EH (cell line): Measurements from ENCODE around the gene SLC24A3.

Experiments used
- DNase-seq: peaks from one replicate; pipeline ENCODE4 v3.0.0-alpha.2; 2015; ENCODE audit warnings: low read depth

SLC24A3 gene

GRCh38 chr20:19271879-19272651, 59.6 kb downstream of the SLC24A3 start:
- DNase-seq: no peak

- no peak for DNase-seq
These were observed 60.7 kb downstream of the SLC24A3 start for GRCh38 chr20:19272976-19273654.

- no peak for DNase-seq
These were observed 61.6 kb downstream of the SLC24A3 start for GRCh38 chr20:19274001-19274400.

- DNase-seq: no peak
These were observed 62.1 kb downstream of the SLC24A3 start for GRCh38 chr20:19274412-19275015.

- DNase-seq: no peak
These were observed 62.7 kb downstream of the SLC24A3 start for GRCh38 chr20:19275038-19275629.

GRCh38 chr20:19275630-19276071, 63.2 kb downstream of the SLC24A3 start:
- DNase-seq: peak; percentile 65

GRCh38 chr20:19277381-19277780, 64.9 kb downstream of the SLC24A3 start:
- DNase-seq: peak; percentile 15

- no peak for DNase-seq
These were observed 71.1 kb downstream of the SLC24A3 start for GRCh38 chr20:19283490-19284025.

GRCh38 chr20:19284400-19285178, 72.1 kb downstream of the SLC24A3 start:
- DNase-seq: no peak

GRCh38 chr20:19285436-19285835, 73.0 kb downstream of the SLC24A3 start:
- DNase-seq: no peak

- peak; percentile 77 for DNase-seq
These were observed 75.6 kb downstream of the SLC24A3 start for GRCh38 chr20:19288061-19288460.

- DNase-seq: peak; percentile 42
These were observed 76.2 kb downstream of the SLC24A3 start for GRCh38 chr20:19288636-19289035.

GRCh38 chr20:19289451-19289850, 77.0 kb downstream of the SLC24A3 start:
- no peak for DNase-seq

- no peak for DNase-seq
These were observed 78.8 kb downstream of the SLC24A3 start for GRCh38 chr20:19291024-19291817.

GRCh38 chr20:19291818-19292132, 79.3 kb downstream of the SLC24A3 start:
- no peak for DNase-seq

- DNase-seq: no peak
These were observed 79.8 kb downstream of the SLC24A3 start for GRCh38 chr20:19292254-19292653.

GRCh38 chr20:19295076-19295475, 82.6 kb downstream of the SLC24A3 start:
- DNase-seq: no peak

- no peak for DNase-seq
These were observed 86.2 kb downstream of the SLC24A3 start for GRCh38 chr20:19298652-19299051.

- DNase-seq: no peak
These were observed 88.0 kb downstream of the SLC24A3 start for GRCh38 chr20:19300395-19300794.

GRCh38 chr20:19301142-19301541, 88.7 kb downstream of the SLC24A3 start:
- DNase-seq: no peak

GRCh38 chr20:19301843-19302242, 89.4 kb downstream of the SLC24A3 start:
- no peak for DNase-seq
